Uterus (tissue), 4 donors: ENCODE results near the gene METAP2. TPM values are rescaled to one million over a fixed set of nuclear protein-coding genes. Genes with fewer than 3 reads are reported as not detected.

ENCODE experiments used
- DNase-seq, 2 donors: peaks; one replicate each; pipeline ENCODE4 v3.0.0-alpha.2; 2019 to 2020
- H3K27ac ChIP-seq, 2 donors: fragments of 200-600 bp; sonication (generic); 1 replicate in 1 of 2; 2 replicates in 1 of 2; pipeline ENCODE4 v1.5.1; 2016 to 2018
- H3K27me3 ChIP-seq, 2 donors: fragments of 200-600 bp; sonication (generic); one replicate each; pipeline ENCODE4 v1.5.1; 2018 to 2019; ENCODE audit warnings: control low read depth in 1 of 2
- H3K36me3 ChIP-seq, 2 donors: fragments of 200-600 bp; sonication (generic); one replicate each; pipeline ENCODE4 v1.5.1; 2019; ENCODE audit warnings: control low read depth in 1 of 2
- H3K4me1 ChIP-seq, 2 donors: fragments of 200-600 bp; sonication (generic); one replicate each; pipeline ENCODE4 v1.5.1; 2018 to 2019; ENCODE audit warnings: control low read depth in 1 of 2
- H3K4me3 ChIP-seq, 2 donors: fragments of 200-600 bp; sonication (generic); 1 replicate in 1 of 2; 2 replicates in 1 of 2; pipeline ENCODE4 v1.5.1; 2018 to 2019; ENCODE audit warnings: mild to moderate bottlenecking in 1 of 2
- H3K9me3 ChIP-seq, 2 donors: fragments of 200-600 bp; sonication (generic); one replicate each; pipeline ENCODE4 v1.5.1; 2019; ENCODE audit warnings: control low read depth in 1 of 2
- POLR2A ChIP-seq, 2 donors: fragments of 450-650 bp; IDR thresholded peaks; one replicate each; pipeline ENCODE4 v1.6.1; 2016; ENCODE audit warnings: antibody characterized with exemption in 2 of 2, mild to moderate bottlenecking in 1 of 2, moderate library complexity in 1 of 2
- intact Hi-C: fragments of 100-400 bp; cut with DNase I; formaldehyde crosslinking; loops from one replicate; pipeline ENCODE4 v1.15.1; 2023; ENCODE audit warnings: low total_unique reads
- total RNA-seq, 4 donors: library from RNA; depleted of rRNA in 3 of 4; stranded (reverse); fragments of >200 nt in 3 of 4; gene quantifications; one replicate each; pipeline versions ENCODE4 v1.1.0 to v1.2.4, GENCODE V29; 2014 to 2023
- TF ChIP-seq, protein P1 (sequence below), 4 experiments: fragments of 200-600 bp in 2 of 4; fragments of 450-650 bp in 2 of 4; sonication (generic) in 2 of 4; IDR thresholded peaks; one replicate each; pipeline ENCODE4 v1.5.1; 2016 to 2019; ENCODE audit warnings: antibody characterized with exemption in 4 of 4, mild to moderate bottlenecking in 2 of 4, moderate library complexity in 1 of 4
- donor health status: DM: yes; HTN: yes; CAD: no.

Gene METAP2
- total RNA-seq, 4 donors from 2014 or later, result 25.9 to 544 (median 72.8) TPM

GRCh38 chr12:95465275-95465674 is 8.7 kb upstream of the METAP2 start:
- Histone ChIP-seq H3K4me1 (no peaks in the 10 kb centered on the region), H3K4me3 (no peak overlapping the region), H3K27ac (no peak overlapping the region), H3K9me3 (no peaks in the 10 kb centered on the region), H3K27me3 (no peaks in the 10 kb centered on the region), H3K36me3 (no peaks in the 10 kb centered on the region)
- no peak for DNase-seq
- TF ChIP-seq, protein P1, sequence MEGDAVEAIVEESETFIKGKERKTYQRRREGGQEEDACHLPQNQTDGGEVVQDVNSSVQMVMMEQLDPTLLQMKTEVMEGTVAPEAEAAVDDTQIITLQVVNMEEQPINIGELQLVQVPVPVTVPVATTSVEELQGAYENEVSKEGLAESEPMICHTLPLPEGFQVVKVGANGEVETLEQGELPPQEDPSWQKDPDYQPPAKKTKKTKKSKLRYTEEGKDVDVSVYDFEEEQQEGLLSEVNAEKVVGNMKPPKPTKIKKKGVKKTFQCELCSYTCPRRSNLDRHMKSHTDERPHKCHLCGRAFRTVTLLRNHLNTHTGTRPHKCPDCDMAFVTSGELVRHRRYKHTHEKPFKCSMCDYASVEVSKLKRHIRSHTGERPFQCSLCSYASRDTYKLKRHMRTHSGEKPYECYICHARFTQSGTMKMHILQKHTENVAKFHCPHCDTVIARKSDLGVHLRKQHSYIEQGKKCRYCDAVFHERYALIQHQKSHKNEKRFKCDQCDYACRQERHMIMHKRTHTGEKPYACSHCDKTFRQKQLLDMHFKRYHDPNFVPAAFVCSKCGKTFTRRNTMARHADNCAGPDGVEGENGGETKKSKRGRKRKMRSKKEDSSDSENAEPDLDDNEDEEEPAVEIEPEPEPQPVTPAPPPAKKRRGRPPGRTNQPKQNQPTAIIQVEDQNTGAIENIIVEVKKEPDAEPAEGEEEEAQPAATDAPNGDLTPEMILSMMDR (IDR thresholded peaks at IDR 0.05), result no peak
- TF ChIP-seq POLR2A (IDR thresholded peaks at IDR 0.05), result no peak
- intact Hi-C loops, result loop anchor here (10.0 kb wide), 1 partner anchor 1600 kb away; no protein-coding TSS in a partner anchor

DNA sequence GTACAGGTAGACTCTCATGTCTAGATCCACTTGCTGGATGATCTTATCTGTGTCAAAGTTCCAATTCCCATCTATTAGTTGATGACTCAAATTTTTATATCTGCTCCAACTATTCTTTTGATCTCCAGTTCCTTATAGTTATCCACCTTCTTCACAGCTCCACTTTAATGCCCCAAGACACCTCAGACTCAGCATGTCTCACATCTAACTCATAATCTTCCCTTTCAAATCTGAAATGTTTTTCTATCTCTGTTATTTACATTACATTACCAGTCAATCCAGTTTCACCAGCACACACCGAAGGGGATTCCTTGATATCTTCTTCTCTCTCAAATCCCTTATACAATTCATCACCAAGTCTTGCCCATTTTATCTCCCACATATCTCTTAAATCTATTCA is 3.7 kb upstream of the METAP2 start:
- Histone ChIP-seq H3K27me3 (no peaks in the 10 kb centered on the region), H3K4me1 (no peaks in the 10 kb centered on the region), H3K27ac (no peak overlapping the region), H3K36me3 (no peaks in the 10 kb centered on the region), H3K9me3 (no peaks in the 10 kb centered on the region), H3K4me3 (no peak overlapping the region)
- intact Hi-C loops, result no loop called here
- DNase-seq, result no peak
- TF ChIP-seq POLR2A (IDR thresholded peaks at IDR 0.05), result no peak
- TF ChIP-seq, protein P1 (IDR thresholded peaks at IDR 0.05), result no peak

DNA sequence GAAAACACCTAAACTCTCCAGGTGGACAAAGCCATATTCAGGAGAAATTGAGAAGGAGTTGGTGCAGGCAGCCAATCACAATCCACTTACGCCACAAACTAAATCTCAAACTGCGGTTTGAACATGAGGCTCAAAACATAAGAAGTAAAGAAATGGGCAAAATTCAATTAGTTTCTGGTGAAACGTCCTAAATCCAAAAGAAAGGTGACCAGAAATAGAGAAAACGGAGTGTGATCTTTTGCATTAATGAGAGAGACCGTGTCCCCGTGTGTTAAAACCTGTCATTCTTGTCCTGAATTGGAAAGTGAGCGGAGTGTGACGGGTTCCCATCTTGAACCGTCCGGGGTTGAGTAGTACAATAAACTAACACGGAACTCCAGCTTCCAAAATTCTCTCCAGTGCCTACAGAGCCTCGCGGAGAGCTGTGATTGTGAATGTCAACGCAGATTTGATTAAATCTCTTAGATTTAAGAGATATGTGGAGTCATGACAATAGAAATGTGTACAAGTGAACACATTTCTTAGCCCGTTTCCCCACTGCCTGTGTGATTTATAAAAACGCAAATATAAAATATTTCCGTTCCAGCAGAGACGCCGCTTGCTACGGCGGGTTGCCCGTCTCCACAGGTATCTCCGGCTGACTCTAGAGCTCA is 595 bp upstream of the METAP2 start:
- intact Hi-C loops, result no loop called here
- peak overlapping the region; percentile 78 to 90 for H3K4me3 ChIP-seq
- DNase-seq, result peak; percentile 25 to 44
- H3K9me3 ChIP-seq, result no peaks in the 10 kb centered on the region
- TF ChIP-seq POLR2A (IDR thresholded peaks at IDR 0.05), result no peak
- TF ChIP-seq, protein P1 (IDR thresholded peaks at IDR 0.05), result no peak
- H3K4me1 ChIP-seq, result peaks cover 0 to 7% of the 10 kb centered on the region in 2 donors
- no peaks in the 10 kb centered on the region for H3K36me3 ChIP-seq
- no peaks in the 10 kb centered on the region for H3K27me3 ChIP-seq
- peak overlapping the region; percentile 89 to 93 for H3K27ac ChIP-seq

- Histone ChIP-seq H3K9me3 (no peaks in the 10 kb centered on the region), H3K27me3 (no peaks in the 10 kb centered on the region), H3K4me3 (peak overlapping the region; percentile 78 to 90), H3K4me1 (peaks cover 0 to 7% of the 10 kb centered on the region in 2 donors), H3K27ac (peak overlapping the region; percentile 89 to 93), H3K36me3 (no peaks in the 10 kb centered on the region)
- intact Hi-C loops, result no loop called here
- DNase-seq, result no peak
- TF ChIP-seq POLR2A (IDR thresholded peaks at IDR 0.05), result no peak
- TF ChIP-seq, protein P1 (IDR thresholded peaks at IDR 0.05), result no peak
Measured at GRCh38 chr12:95474660-95474958, 657 bp downstream of the METAP2 start.

DNA sequence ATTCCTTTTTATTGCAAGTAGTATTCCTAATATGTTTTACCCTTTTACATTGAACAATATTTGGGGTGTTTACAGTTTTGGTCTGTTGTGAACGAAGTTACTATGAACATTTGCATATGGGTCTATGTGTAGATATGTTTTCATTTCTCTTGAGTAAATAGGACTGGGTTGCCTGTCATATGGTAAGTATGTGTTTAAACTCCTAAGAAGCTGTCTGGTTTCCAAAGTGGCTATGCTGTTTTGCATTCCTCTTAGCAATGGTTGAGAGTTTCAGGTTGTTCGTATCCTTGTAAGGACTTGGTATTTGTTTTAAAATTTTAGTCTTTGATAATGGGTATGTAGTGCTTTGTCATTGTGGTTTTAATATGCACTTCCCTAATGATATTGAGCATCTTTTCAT is 6.3 kb downstream of the METAP2 start:
- Histone ChIP-seq H3K27ac (no peak overlapping the region), H3K27me3 (no peaks in the 10 kb centered on the region), H3K4me3 (no peak overlapping the region), H3K9me3 (no peaks in the 10 kb centered on the region), H3K4me1 (peaks cover 3 to 7% of the 10 kb centered on the region in 2 donors), H3K36me3 (no peaks in the 10 kb centered on the region)
- intact Hi-C loops, result no loop called here
- no peak for DNase-seq
- TF ChIP-seq, protein P1 (IDR thresholded peaks at IDR 0.05), result no peak
- TF ChIP-seq POLR2A (IDR thresholded peaks at IDR 0.05), result no peak
